Stimulated activated CD4-positive, alpha-beta T cell treated with anti-CD3 and anti-CD28 coated beads, Interleukin-4, amount 100 ng/mL, for 4 hours (primary cell): ENCODE data around the gene LIN54.
"Not testable (repeated sequence)": the region's sequence is repeated elsewhere in the genome, so short reads cannot be mapped to it uniquely, and the experiment has no call there.

Source experiments
- DNase-seq, 2 experiments: peaks; one replicate each; pipeline ENCODE4 v3.0.0-alpha.2; 2020

Gene LIN54

DNA sequence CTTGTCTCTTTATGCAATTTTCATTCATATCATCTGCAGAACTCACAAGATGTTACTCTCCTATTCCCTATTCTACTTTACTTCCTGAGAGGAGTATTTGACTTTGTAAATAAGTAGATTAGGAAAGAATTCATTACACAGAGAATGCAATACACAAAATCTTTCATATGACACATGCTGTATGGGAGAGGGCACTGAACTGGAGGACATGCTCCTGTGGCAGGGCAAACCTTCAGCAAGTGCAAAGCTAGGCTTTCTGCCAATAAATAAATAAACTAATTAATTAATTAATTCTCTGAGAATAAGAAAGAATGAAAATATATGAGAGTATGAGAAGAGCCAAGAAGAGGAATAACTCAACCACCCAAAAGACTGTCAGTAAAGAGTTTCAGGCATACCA lies 76.2 kb downstream of the LIN54 start:
- DNase-seq, result no peak

DNA sequence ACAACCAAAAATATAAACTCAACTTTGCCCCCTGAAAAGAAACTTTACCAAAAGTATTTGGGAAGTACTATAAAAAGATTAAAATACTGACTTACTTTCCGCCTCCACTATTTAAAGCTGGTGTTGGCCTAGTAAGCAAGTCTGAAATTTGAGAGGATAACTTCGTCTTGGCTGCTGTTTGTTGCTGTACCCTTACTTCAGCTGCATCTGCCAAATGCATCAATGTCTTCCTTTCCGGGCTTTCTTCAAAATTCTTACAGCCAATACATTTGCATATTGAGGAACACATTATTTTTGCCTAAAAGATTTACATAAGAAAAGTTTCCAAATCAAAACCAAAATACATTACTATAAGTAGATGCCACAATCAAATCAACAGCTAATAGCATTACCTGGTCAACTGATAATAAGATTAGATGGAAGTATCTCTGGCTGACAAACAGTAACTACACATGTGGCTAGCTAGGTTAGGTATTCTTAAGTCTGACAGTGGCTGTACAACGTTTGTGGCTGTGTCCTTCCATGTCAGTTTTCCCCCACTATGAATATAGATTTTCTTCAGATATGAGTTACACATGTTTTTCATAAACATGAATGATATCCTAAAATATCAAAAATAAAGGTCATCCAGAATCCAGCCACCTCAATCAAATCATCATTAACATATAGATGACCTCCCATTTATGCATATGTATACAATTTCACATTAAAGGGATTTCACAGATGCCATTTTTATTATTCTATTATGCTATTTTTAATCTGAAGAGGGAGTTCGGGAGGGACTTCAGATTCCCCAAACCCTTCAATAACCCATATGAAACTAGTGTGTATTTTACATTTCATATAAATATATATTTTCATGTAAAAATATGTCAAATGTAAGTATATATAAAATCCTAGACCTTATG lies 79.5 kb downstream of the LIN54 start:
- no peak for DNase-seq

- DNase-seq, result no peak
Observed at GRCh38 chr4:82921795-82922194, 88.8 kb downstream of the LIN54 start.

DNA sequence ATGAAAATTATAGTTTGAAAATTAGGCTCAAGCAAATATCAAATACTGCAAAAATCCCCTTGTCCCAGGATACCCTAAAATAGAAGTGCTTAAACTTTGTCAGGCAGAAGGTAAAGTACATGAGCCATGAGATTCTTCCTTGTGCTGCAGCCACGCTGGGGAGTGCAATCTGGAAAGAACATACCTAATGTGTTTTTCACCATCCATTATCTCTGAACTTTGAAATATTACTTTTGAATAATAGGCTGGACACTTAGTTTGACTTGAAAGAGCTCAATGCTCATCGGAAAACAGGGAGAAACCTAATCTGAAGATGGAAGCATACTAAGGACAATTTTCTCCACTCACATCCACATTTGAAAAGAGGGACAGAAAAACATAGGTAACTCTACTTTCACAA lies 91.2 kb downstream of the LIN54 start:
- DNase-seq, result no peak

GRCh38 chr4:82918091-82918490 lies 92.5 kb downstream of the LIN54 start:
- DNase-seq, result no peak

DNA sequence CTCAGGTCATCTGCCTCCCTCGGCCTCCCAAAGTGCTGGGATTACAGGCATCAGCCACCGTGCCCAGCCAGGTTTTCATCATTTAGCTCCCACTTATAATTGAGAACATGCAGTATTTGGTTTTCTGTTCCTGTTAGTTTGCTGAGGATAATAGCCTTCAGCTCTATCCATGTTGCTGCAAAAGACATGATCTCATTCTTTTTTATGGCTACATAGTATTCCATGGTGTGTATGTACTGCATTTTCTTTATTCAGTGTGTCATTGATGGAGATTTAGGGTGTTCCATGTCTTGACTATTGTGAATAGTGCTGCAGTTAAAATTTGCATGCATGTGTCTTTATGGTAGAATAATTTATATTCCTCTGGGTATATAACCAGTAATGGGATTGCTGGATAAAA lies 96.7 kb downstream of the LIN54 start:
- not testable (repeated sequence) for DNase-seq

DNA sequence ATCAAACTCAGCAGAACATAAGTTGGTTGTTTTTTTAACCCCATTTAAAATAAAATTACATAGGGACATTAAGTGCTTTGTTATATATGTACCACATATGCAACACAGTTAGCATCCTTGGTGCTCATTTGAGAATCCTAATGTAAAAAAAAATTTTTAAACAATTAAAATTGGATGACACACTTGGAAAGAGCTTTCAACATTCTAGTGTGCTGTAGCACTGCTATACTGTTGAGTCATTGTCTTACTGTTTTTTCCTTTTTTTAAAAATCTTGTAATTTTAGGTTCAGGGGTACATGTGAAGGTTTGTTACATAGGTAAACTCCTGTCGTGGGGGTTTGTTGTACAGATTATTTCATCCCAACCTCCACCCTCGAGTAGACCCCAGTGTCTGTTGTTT lies 97.3 kb downstream of the LIN54 start:
- no peak for DNase-seq

DNA sequence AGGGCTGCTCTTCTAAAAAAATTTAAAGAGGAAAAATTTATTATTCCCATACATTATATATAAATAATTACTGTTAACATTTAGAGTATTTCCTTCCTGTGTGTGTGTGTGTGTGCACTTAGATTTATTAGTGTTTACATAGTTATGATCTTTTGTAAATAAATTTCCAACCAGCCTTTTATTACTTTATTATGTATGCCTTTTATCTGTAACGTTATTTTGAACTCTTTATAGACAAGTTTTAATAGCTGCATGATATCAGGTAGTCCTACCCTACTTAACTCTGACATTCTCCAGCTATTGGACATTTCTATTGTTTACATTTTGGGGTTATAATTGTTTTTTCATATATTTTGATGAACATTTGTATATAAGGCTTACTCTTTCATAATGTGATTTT lies 101.3 kb downstream of the LIN54 start:
- no peak for DNase-seq

- DNase-seq, result no peak
Observed at GRCh38 chr4:82906469-82906868, 104.2 kb downstream of the LIN54 start.

GRCh38 chr4:82905205-82905604 lies 105.4 kb downstream of the LIN54 start:
- peak in 1 of 2 experiments; percentile 35 for DNase-seq

DNA sequence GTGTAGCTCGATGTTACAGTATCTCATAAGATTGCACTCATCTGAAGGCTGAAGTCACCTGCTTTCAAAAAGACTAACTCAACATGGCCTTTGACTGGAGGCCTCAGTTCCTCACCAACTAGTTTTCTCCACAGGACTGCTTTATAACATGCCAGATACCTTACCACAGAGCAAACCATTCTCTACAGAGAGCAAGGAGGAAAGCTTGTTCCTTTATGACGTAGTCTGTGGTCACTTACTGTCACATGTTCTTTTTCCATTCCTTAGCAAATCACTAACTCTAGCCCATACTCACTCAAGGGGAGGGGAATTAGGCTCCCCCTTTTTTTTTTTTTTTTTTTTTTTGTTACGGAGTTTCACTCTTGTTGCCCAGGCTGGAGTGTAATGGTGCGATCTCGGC lies 106.9 kb downstream of the LIN54 start:
- no peak for DNase-seq

- no peak for DNase-seq
Observed at GRCh38 chr4:82901183-82901718, 109.4 kb downstream of the LIN54 start.

DNA sequence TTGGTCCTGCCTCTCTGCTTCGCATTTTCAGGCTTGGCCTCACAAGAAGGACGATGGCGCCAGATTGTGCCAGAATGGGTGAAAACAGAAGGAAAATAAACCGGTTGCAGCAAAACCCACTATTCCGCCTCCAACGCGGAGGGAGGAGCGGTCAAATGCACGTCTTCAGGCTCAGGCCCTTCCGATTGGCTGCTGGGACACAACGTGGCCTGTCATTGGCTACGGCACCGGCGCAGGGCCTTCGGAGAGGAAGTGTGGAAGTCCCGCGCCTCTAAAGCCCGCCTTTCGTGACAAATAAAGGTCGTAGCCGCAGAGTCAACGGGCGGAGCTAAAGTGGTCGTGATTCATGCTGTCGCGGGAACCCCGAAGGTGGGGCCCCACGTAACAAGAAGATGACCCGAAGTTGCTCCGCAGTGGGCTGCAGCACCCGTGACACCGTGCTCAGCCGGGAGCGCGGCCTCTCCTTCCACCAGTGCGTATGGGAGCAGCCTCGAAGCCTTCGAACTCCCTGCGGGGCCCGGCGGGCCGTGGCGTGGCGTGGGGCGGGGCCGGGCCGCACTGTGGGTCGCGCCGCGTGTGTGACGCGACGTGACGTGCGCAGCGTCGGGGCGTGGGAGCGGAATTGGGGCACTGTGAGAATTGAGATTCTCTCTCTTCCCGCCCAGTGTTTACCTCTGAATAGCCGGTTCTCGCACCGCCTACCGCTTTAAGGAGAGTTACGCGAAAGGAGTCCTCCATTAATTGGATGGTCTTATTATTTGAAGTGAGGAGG lies 110.0 kb downstream of the LIN54 start, which contains the start of gene THAP9:
Gene THAP9, plus strand, starts transcription at position 325 of the 772 bp plus-strand sequence. Its CDS starts 68 bp downstream, at position 393.
- peak; percentile 91 to 99 for DNase-seq

- DNase-seq, result no peak
Observed at GRCh38 chr4:82900066-82900410, 110.6 kb downstream of the LIN54 start.

DNA sequence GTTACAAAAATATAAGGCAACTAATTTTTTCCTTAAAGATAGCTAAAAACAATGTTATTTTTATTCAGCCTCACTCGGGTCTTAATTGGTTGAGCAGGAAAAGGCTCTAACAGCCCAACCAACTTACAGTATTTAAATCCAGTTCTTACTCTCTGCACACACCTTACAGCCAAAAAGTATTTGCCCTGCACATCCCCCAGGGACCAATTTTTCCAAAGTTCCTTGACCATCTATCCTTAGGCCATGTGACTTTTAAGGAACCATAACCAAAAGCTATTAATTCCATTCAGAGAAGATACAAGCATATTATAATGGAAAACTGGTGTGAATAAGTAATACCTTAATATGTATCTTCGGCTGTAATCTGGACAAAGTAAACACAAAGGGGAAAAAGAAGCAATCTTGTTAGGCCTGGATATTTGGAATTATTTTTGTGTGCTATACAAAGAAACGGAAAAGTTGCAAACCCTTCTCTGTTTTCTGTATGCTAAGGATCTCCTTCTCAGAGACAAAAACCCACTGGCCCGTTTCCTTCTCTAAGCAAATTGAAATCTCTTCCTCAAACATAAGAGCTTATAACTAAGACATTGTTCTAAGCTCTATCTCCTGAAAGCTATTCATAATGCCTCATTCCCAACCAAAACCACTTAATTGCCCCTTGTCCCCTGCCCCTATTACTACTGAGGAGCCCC lies 111.1 kb downstream of the LIN54 start:
- DNase-seq, result no peak

DNA sequence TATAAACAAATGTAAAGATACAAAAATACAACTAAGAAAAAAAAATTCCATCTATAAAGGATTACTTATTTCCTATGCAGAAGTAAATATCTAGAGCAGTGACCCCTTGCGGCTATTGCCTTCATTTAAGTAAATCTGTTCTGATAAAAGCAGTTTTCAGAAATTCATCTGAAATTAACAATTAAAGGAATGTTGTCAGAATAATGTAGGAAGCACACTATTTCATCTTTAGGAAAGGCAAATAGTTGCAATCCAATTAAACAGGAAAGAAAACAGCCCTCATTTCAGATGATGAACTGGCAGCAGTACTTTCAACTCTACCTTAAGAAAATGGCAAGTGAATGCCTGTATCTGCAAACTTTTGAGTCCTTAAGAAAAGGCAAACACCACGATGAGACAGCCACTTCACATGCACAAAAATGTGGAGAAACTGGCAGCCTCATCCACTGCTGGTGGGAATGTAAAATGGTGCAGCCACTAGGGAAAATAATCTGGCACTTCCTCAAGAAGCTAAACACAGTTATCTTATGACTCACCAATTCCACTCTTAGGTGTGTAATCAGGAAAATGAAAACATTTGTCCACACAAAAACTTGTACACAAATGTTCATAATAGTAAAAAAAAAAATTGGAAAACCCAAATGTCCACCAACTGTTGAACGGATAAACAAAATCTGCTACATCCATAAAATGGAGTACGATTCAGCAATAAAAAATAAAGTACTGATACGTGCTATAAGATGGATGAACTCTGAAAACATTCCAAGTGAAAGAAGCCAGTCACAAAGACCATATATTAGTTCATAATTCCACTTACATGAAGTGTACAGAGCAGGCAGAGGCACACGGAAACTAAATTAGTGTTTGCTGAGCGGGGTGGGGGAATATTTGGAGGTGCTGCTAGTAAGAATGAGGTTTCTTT lies 112.0 kb downstream of the LIN54 start:
- no peak for DNase-seq

GRCh38 chr4:82896755-82897154 lies 113.9 kb downstream of the LIN54 start:
- no peak for DNase-seq

DNA sequence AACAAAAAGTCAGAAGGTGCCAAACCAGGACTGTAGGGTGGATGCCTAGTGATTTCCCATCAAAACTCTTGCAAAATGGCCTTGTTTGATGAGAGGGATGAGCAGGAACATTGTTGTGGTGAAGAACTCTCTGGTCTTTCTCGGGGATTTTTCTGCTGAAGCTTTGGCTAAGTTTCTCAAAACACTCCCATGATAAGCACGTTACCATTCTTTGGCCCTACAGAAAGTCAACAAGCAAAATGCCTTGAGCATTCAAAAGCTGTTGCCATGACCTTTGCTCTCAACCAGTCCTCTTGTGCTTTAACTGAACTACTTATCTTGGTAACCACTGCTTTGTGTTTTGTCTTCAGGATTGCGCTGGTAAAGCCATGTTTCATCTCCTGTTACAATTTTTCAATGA lies 116.7 kb downstream of the LIN54 start:
- DNase-seq, result no peak

DNA sequence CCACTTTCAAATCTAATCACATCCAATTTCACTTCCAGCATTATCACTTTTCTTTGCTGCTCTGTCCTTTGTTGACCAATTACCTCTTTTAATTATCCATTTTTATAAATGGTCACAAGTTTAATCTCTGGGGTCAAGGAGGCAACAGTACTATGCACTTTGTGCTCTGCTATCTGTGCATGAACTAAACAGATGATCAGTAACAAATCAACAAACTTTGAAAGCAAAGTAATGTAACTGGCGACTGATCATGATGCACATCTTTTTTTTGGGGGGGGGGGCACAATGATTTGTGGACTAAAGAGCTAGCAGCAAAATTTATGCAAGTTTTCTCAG lies 118.2 kb downstream of the LIN54 start:
- no peak for DNase-seq

- DNase-seq, result no peak
Observed at GRCh38 chr4:82891707-82892466, 118.7 kb downstream of the LIN54 start.
